GM23338 (cell line): ENCODE measurements around the gene GJB5. TPM values are rescaled to one million over a fixed set of nuclear protein-coding genes. Genes with fewer than 3 reads are reported as not detected.

Experiments used
- ATAC-seq: fragments of 200-7000 bp; cut with Tn5 transposase; 3 replicates; pipeline ENCODE4 v1.9.1; 2020
- DNase-seq: peaks from one replicate; pipeline ENCODE4 v3.0.0-alpha.2; 2015; ENCODE audit warnings: low spot score
- H2AFZ ChIP-seq: fragments of 200-600 bp; sonication (generic); 2 replicates; pipeline ENCODE4 v1.8.0; 2016; ENCODE audit warnings: antibody characterized with exemption, mild to moderate bottlenecking, moderate library complexity
- H3F3A ChIP-seq: fragments of 200-600 bp; sonication (generic); replicated peaks from 2 replicates; pipeline ENCODE4 v1.8.0; 2017; ENCODE audit warnings: antibody characterized with exemption, mixed run types, low read depth
- H3K27ac ChIP-seq: fragments of 200-600 bp; sonication (generic); 2 replicates; pipeline ENCODE4 v1.6.1; 2016; ENCODE audit warnings: low read depth
- H3K27me3 ChIP-seq: fragments of 200-600 bp; sonication (generic); 2 replicates; pipeline ENCODE4 v1.8.0; 2016; ENCODE audit warnings: mild to moderate bottlenecking, mixed run types, moderate library complexity; ENCODE audit not compliant: insufficient read depth
- H3K36me3 ChIP-seq: fragments of 200-600 bp; sonication (generic); 2 replicates; pipeline ENCODE4 v1.8.0; 2016; ENCODE audit warnings: mild to moderate bottlenecking; ENCODE audit not compliant: insufficient read depth
- H3K4me1 ChIP-seq: fragments of 200-600 bp; sonication (generic); 2 replicates; pipeline ENCODE4 v1.8.0; 2016; ENCODE audit warnings: mild to moderate bottlenecking, moderate library complexity; ENCODE audit not compliant: insufficient read depth
- H3K4me2 ChIP-seq: fragments of 200-600 bp; sonication (generic); 2 replicates; pipeline ENCODE4 v1.7.1; 2017; ENCODE audit warnings: mixed run types
- H3K4me3 ChIP-seq: fragments of 200-600 bp; sonication (generic); 2 replicates; pipeline ENCODE4 v1.6.1; 2016; ENCODE audit warnings: mixed run types
- H3K79me2 ChIP-seq: fragments of 200-600 bp; sonication (generic); replicated peaks from 2 replicates; pipeline ENCODE4 v1.8.0; 2017; ENCODE audit warnings: mild to moderate bottlenecking; ENCODE audit not compliant: insufficient read depth
- H3K9me2 ChIP-seq: fragments of 200-600 bp; sonication (generic); 2 replicates; pipeline ENCODE4 v1.8.0; 2017; ENCODE audit not compliant: insufficient read depth
- H4K20me1 ChIP-seq: fragments of 200-600 bp; sonication (generic); replicated peaks from 2 replicates; pipeline ENCODE4 v1.8.0; 2017; ENCODE audit warnings: mild to moderate bottlenecking; ENCODE audit not compliant: insufficient read depth
- H3K27ac Mint-ChIP-seq: 2 replicates; pipeline ENCODE4 v1.8.0; 2020; ENCODE audit warnings: inconsistent platforms, mild to moderate bottlenecking, moderate library complexity, mixed read lengths
- H3K27me3 Mint-ChIP-seq: 3 replicates; pipeline ENCODE4 v1.8.0; 2022; ENCODE audit warnings: low read depth, mild to moderate bottlenecking, moderate library complexity, mixed read lengths, inconsistent platforms; ENCODE audit not compliant: insufficient read depth, poor library complexity
- H3K36me3 Mint-ChIP-seq: 3 replicates; pipeline ENCODE4 v1.8.0; 2021; ENCODE audit warnings: low read depth, mild to moderate bottlenecking, inconsistent platforms, moderate library complexity, mixed read lengths
- H3K4me1 Mint-ChIP-seq: 3 replicates; pipeline ENCODE4 v1.8.0; 2020; ENCODE audit warnings: mild to moderate bottlenecking, inconsistent platforms, mixed read lengths
- H3K4me3 Mint-ChIP-seq: 3 replicates; pipeline ENCODE4 v1.8.0; 2021; ENCODE audit warnings: moderate library complexity, mild to moderate bottlenecking, inconsistent platforms, mixed read lengths
- H3K9me3 Mint-ChIP-seq: 3 replicates; pipeline ENCODE4 v1.8.0; 2020; ENCODE audit warnings: moderate library complexity, mild to moderate bottlenecking, inconsistent platforms, mixed read lengths
- STAT1 ChIP-seq: IDR thresholded peaks from one replicate; pipeline ENCODE4 v1.6.1; 2016; ENCODE audit warnings: antibody characterized with exemption; ENCODE audit not compliant: unreplicated experiment
- polyA plus RNA-seq: library from polyadenylated mRNA; unstranded; fragments of >200 nt; fragmentation: Nextera tagmentation; extraction: Ambion mirVana; gene quantifications from 2 replicates; pipeline ENCODE4 v1.2.1, GENCODE V29; 2016
- total RNA-seq: library from RNA; depleted of rRNA; stranded (reverse); fragments of >200 nt; shearing (Covaris generic); gene quantifications from 2 replicates; pipeline ENCODE4 v1.2.3, GENCODE V29; 2014
- TF ChIP-seq, protein P1 (sequence below), 2 experiments: fragments of 200-600 bp in 1 of 2; sonication (generic) in 1 of 2; conservative IDR thresholded peaks; 2 replicates each; pipeline versions ENCODE4 v1.5.1 to v1.6.1; 2016 to 2017; ENCODE audit warnings: antibody characterized with exemption in 2 of 2, low read depth in 2 of 2, mild to moderate bottlenecking in 2 of 2, moderate library complexity in 1 of 2
- TF ChIP-seq, protein P2 (sequence below): IDR thresholded peaks from 2 replicates; pipeline ENCODE4 v1.6.1; 2016; ENCODE audit warnings: antibody characterized with exemption
- TF ChIP-seq, protein P3 (sequence below): IDR thresholded peaks from one replicate; pipeline ENCODE4 v1.6.1; 2018; ENCODE audit warnings: antibody characterized with exemption; ENCODE audit not compliant: unreplicated experiment
- TF ChIP-seq, protein P4 (sequence below): fragments of 250-450 bp; sonication (Bioruptor Pico); IDR thresholded peaks from 2 replicates; pipeline ENCODE4 v1.5.0; 2020; ENCODE audit warnings: mild to moderate bottlenecking, moderate library complexity

The GJB5 gene
- total and polyA plus RNA-seq, 2 experiments from 2014 or later = 1.4 TPM; not detected in 1

DNA sequence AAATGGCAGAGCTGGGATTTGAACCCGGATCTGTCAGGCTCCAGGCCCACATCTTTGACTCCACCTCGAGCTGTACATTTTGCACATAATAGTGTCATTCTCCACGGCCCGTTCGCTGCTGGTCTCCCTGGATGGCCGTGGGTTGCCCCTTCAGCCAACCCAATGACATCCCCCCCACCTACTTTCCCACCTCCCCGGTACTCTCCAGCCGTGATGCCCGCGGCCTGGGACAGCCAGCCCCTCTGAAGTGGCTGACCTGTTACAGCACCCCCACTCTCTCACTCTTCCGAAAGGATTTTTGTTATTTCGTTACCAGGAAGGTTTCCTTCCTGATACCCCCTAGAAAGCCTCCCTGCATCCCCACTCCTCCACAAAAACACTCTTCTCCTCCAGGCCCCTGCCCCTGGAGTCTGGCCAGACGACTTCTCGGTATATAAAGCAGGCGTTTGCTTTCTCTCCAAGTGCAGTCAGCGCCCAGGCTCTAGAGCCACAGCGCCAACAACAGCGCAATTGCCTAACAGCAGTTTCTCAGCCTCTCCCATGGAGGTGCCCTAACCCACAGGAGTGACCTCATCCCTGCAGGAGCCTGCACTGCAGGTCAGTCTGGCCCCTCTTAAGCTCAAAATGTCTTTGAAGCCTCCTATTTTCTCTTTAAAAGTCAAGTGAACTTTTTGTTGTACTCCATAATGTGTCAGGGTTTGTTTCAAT, 14.5 kb upstream of the GJB5 start:
- peak; percentile 68 for DNase-seq
- ATAC-seq = peak; percentile 82

More for the DNA sequence above, 14.5 kb upstream of the GJB5 start:
- TF ChIP-seq, protein P1, sequence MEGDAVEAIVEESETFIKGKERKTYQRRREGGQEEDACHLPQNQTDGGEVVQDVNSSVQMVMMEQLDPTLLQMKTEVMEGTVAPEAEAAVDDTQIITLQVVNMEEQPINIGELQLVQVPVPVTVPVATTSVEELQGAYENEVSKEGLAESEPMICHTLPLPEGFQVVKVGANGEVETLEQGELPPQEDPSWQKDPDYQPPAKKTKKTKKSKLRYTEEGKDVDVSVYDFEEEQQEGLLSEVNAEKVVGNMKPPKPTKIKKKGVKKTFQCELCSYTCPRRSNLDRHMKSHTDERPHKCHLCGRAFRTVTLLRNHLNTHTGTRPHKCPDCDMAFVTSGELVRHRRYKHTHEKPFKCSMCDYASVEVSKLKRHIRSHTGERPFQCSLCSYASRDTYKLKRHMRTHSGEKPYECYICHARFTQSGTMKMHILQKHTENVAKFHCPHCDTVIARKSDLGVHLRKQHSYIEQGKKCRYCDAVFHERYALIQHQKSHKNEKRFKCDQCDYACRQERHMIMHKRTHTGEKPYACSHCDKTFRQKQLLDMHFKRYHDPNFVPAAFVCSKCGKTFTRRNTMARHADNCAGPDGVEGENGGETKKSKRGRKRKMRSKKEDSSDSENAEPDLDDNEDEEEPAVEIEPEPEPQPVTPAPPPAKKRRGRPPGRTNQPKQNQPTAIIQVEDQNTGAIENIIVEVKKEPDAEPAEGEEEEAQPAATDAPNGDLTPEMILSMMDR (conservative IDR thresholded peaks at IDR 0.05; ENCODE audit: low read depth in 2 of 2) = peak; percentile 12 to 49; a peak in 3 of 4 replicates
- no peak for TF ChIP-seq STAT1
- TF ChIP-seq, protein P2, sequence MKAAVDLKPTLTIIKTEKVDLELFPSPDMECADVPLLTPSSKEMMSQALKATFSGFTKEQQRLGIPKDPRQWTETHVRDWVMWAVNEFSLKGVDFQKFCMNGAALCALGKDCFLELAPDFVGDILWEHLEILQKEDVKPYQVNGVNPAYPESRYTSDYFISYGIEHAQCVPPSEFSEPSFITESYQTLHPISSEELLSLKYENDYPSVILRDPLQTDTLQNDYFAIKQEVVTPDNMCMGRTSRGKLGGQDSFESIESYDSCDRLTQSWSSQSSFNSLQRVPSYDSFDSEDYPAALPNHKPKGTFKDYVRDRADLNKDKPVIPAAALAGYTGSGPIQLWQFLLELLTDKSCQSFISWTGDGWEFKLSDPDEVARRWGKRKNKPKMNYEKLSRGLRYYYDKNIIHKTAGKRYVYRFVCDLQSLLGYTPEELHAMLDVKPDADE = no peak
- TF ChIP-seq, protein P3, sequence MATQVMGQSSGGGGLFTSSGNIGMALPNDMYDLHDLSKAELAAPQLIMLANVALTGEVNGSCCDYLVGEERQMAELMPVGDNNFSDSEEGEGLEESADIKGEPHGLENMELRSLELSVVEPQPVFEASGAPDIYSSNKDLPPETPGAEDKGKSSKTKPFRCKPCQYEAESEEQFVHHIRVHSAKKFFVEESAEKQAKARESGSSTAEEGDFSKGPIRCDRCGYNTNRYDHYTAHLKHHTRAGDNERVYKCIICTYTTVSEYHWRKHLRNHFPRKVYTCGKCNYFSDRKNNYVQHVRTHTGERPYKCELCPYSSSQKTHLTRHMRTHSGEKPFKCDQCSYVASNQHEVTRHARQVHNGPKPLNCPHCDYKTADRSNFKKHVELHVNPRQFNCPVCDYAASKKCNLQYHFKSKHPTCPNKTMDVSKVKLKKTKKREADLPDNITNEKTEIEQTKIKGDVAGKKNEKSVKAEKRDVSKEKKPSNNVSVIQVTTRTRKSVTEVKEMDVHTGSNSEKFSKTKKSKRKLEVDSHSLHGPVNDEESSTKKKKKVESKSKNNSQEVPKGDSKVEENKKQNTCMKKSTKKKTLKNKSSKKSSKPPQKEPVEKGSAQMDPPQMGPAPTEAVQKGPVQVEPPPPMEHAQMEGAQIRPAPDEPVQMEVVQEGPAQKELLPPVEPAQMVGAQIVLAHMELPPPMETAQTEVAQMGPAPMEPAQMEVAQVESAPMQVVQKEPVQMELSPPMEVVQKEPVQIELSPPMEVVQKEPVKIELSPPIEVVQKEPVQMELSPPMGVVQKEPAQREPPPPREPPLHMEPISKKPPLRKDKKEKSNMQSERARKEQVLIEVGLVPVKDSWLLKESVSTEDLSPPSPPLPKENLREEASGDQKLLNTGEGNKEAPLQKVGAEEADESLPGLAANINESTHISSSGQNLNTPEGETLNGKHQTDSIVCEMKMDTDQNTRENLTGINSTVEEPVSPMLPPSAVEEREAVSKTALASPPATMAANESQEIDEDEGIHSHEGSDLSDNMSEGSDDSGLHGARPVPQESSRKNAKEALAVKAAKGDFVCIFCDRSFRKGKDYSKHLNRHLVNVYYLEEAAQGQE = no peak
- TF ChIP-seq, protein P4, sequence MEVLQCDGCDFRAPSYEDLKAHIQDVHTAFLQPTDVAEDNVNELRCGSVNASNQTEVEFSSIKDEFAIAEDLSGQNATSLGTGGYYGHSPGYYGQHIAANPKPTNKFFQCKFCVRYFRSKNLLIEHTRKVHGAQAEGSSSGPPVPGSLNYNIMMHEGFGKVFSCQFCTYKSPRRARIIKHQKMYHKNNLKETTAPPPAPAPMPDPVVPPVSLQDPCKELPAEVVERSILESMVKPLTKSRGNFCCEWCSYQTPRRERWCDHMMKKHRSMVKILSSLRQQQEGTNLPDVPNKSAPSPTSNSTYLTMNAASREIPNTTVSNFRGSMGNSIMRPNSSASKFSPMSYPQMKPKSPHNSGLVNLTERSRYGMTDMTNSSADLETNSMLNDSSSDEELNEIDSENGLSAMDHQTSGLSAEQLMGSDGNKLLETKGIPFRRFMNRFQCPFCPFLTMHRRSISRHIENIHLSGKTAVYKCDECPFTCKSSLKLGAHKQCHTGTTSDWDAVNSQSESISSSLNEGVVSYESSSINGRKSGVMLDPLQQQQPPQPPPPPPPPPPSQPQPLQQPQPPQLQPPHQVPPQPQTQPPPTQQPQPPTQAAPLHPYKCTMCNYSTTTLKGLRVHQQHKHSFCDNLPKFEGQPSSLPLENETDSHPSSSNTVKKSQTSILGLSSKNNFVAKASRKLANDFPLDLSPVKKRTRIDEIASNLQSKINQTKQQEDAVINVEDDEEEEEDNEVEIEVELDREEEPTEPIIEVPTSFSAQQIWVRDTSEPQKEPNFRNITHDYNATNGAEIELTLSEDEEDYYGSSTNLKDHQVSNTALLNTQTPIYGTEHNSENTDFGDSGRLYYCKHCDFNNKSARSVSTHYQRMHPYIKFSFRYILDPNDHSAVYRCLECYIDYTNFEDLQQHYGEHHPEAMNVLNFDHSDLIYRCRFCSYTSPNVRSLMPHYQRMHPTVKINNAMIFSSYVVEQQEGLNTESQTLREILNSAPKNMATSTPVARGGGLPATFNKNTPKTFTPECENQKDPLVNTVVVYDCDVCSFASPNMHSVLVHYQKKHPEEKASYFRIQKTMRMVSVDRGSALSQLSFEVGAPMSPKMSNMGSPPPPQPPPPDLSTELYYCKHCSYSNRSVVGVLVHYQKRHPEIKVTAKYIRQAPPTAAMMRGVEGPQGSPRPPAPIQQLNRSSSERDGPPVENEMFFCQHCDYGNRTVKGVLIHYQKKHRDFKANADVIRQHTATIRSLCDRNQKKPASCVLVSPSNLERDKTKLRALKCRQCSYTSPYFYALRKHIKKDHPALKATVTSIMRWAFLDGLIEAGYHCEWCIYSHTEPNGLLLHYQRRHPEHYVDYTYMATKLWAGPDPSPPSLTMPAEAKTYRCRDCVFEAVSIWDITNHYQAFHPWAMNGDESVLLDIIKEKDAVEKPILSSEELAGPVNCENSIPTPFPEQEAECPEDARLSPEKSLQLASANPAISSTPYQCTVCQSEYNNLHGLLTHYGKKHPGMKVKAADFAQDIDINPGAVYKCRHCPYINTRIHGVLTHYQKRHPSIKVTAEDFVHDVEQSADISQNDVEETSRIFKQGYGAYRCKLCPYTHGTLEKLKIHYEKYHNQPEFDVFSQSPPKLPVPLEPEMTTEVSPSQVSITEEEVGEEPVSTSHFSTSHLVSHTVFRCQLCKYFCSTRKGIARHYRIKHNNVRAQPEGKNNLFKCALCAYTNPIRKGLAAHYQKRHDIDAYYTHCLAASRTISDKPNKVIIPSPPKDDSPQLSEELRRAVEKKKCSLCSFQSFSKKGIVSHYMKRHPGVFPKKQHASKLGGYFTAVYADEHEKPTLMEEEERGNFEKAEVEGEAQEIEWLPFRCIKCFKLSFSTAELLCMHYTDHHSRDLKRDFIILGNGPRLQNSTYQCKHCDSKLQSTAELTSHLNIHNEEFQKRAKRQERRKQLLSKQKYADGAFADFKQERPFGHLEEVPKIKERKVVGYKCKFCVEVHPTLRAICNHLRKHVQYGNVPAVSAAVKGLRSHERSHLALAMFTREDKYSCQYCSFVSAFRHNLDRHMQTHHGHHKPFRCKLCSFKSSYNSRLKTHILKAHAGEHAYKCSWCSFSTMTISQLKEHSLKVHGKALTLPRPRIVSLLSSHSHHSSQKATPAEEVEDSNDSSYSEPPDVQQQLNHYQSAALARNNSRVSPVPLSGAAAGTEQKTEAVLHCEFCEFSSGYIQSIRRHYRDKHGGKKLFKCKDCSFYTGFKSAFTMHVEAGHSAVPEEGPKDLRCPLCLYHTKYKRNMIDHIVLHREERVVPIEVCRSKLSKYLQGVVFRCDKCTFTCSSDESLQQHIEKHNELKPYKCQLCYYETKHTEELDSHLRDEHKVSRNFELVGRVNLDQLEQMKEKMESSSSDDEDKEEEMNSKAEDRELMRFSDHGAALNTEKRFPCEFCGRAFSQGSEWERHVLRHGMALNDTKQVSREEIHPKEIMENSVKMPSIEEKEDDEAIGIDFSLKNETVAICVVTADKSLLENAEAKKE (CRISPR knock-in tag) = no peak
- Histone ChIP-seq H3F3A (no peaks in the 10 kb centered on the region), H3K4me1 (no peaks in the 10 kb centered on the region; the same call in 1 of the 2 replicates), H3K4me3 (no peak overlapping the region), H3K27me3 (no peaks in the 10 kb centered on the region), H3K4me2 (no peak overlapping the region), H3K9me2 (no peaks in the 10 kb centered on the region), H3K79me2 (no peaks in the 10 kb centered on the region), H3K36me3 (no peaks in the 10 kb centered on the region), H3K27ac (no peak overlapping the region), H4K20me1 (no peaks in the 10 kb centered on the region), H2AFZ (peak overlapping the region; percentile 59; the same call in 1 of the 2 replicates)
- Mint-ChIP-seq H3K4me1 (peaks cover 16% of the 10 kb centered on the region), H3K36me3 (no peaks in the 10 kb centered on the region), H3K27ac (no peak overlapping the region), H3K27me3 (peaks cover 6% of the 10 kb centered on the region), H3K9me3 (no peaks in the 10 kb centered on the region; the same call in 2 of the 3 replicates), H3K4me3 (no peak overlapping the region)
